Omental fat pad (tissue), 4 donors: ENCODE results near the gene MRGPRD. TPM values are rescaled to one million over a fixed set of nuclear protein-coding genes. Genes with fewer than 3 reads are reported as not detected.
"Not testable (repeated sequence)": the region's sequence is repeated elsewhere in the genome, so short reads cannot be mapped to it uniquely, and the experiment has no call there.

ENCODE experiments used
- ATAC-seq: fragments of 150-250 bp; one replicate; pipeline ENCODE4 v1.9.1; 2016; ENCODE audit warnings: mild to moderate bottlenecking, moderate library complexity; ENCODE audit not compliant: low FRiP score
- DNase-seq: peaks from one replicate; pipeline ENCODE4 v3.0.0-alpha.2; 2019; ENCODE audit warnings: low spot score
- CTCF ChIP-seq, 3 donors: fragments of 450-650 bp; IDR thresholded peaks; one replicate each; pipeline ENCODE4 v1.5.1; 2016 to 2017; ENCODE audit warnings: antibody characterized with exemption in 3 of 3, mild to moderate bottlenecking in 3 of 3, moderate library complexity in 2 of 3
- total RNA-seq, 4 donors: library from RNA; depleted of rRNA; stranded (reverse); fragments of >200 nt; gene quantifications; one replicate each; pipeline ENCODE4 v1.1.0, GENCODE V29; 2016

The MRGPRD gene
- total RNA-seq, 4 donors from 2014 or later = not detected

GRCh38 chr11:68976095-68976494, 4.7 kb downstream of the MRGPRD start:
- DNase-seq (no peak), ATAC-seq (no peak)
- TF ChIP-seq CTCF (IDR thresholded peaks at IDR 0.05) = no peak

DNA sequence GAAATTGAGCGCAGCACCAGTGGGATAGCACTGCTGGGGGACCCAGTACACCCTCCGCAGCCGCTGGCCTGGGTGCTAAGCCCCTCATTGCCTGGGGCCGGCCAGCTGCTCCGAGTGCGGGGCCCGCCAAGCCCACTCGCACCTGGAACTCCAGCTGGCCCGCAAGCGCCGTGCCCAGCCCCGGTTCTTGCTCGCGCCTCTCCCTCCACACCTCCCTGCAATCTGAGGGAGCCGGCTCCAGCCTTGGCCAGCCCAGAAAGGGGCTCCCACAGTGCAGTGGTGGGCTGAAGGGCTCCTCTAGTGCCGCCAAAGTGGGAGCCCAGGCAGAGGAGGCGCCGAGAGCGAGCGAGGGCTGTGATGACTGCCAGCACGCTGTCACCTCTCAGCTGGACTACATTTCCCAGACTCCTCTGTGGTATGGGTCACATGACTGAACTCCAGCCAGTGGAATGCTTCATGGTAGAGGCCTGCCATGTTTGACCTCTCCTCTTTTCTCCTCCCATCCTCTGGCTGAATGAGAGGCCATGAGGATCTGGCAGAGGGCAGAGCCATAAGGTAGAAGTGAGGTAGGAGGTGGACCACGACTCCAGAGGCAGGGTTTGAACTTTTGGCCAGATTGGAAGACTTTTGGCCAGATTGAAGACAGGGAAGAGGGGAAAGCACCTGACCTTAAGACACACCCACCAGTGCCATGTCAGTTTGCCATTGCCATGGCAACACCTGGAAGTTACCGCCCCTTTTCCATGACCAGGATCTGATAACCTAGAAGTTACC, 6.2 kb downstream of the MRGPRD start:
- TF ChIP-seq CTCF (IDR thresholded peaks at IDR 0.05) = no peak
- DNase-seq = no peak
- ATAC-seq = no peak

GRCh38 chr11:68973706-68974105, 7.1 kb downstream of the MRGPRD start:
- not testable (repeated sequence) for DNase-seq, ATAC-seq

GRCh38 chr11:68973219-68973618, 7.6 kb downstream of the MRGPRD start:
- no peak for TF ChIP-seq CTCF (IDR thresholded peaks at IDR 0.05)
- ATAC-seq (no peak), DNase-seq (no peak)

DNA sequence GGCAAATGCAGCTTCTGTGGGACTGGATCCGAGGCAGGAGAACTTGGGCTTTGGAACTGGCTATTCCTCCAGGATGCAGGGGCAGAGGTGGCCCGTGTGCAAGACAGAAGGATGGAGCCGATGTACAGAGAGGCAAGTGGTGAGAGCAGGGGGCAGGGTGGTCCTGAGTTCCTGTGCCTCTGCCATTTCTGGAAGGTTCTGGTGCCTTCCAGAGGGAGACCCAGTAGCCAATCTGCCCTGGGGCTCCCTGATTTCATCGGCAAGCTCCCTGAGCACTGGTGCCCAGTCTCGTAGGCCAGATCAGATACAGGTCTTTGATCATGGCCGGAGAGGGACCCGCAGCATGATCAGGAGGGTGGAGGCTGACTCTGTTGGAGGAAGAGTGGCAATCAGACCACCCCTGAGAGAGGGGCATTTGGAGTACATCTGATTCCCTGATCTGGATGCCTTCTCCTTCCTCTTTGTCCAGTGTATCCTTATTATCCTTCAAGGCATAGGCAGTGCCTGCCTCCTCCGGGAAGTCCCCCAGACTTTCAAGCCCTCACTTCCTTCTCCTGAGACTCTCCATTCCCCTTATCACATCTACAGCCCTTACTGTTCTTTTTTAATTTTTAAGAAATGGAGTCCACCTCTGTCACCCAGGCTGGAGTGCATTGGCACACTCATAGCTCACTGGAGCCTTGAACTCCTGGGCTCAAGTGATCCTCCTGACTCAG, 9.7 kb downstream of the MRGPRD start:
- ATAC-seq (no peak), DNase-seq (no peak)

GRCh38 chr11:68969386-68969785, 11.4 kb downstream of the MRGPRD start:
- DNase-seq (peak; percentile 14), ATAC-seq (no peak)
- no peak for TF ChIP-seq CTCF (IDR thresholded peaks at IDR 0.05)

More for the DNA sequence above, 9.7 kb downstream of the MRGPRD start:
- no peak for TF ChIP-seq CTCF (IDR thresholded peaks at IDR 0.05)

- TF ChIP-seq CTCF (IDR thresholded peaks at IDR 0.05) = no peak
- ATAC-seq = no peak
- DNase-seq = peak; percentile 12
Observed at GRCh38 chr11:68968306-68969250, 12.2 kb downstream of the MRGPRD start.
